ENCODE data around the gene ZMIZ1.

DNA sequence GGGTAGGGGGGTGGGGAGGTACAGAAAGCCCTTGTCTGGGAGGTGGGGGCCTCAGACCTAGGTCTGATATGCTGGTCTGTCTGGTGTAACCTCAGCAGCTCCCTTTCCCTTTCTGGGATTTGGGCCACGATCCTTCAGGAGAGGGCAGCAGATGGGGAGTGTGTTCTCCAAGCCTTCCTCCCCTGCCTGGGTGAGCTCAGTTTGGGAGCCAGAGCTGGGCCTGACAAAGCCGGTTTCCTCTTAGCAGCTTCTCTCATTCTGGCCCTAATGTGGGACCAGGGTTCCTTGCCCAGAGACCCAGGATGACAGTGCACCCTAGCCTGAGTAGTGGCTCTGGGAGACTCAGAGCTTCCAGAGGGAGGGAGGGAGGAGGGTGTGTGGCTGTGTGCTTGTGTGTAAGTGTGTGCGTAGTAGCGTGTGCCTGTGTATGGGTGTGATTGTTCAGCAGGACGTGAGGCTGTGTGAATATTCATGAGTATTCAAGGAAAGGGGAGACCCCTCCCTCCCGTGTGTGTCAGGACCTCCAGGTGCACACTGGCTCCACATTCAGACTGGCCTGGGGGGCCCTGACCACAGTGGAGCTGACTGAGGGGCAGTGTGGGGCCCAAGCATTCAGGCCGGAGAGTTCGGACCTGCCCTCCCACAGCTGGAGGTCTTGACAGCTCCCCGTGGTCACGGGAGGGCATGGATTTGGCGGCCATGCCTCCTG lies 96.5 kb downstream of the ZMIZ1 start:
- TF ChIP-seq JUNB (IDR thresholded peaks at IDR 0.05; ENCODE audit: unreplicated experiment) (no peak), EZH2 (IDR thresholded peaks at IDR 0.05; ENCODE audit: low read depth, unreplicated experiment) (no peak), POLR2AphosphoS5 (IDR thresholded peaks at IDR 0.05; ENCODE audit: low read depth) (no peak), STAT1 (IDR thresholded peaks at IDR 0.05; ENCODE audit: unreplicated experiment) (no peak)
- TF ChIP-seq, protein P1, sequence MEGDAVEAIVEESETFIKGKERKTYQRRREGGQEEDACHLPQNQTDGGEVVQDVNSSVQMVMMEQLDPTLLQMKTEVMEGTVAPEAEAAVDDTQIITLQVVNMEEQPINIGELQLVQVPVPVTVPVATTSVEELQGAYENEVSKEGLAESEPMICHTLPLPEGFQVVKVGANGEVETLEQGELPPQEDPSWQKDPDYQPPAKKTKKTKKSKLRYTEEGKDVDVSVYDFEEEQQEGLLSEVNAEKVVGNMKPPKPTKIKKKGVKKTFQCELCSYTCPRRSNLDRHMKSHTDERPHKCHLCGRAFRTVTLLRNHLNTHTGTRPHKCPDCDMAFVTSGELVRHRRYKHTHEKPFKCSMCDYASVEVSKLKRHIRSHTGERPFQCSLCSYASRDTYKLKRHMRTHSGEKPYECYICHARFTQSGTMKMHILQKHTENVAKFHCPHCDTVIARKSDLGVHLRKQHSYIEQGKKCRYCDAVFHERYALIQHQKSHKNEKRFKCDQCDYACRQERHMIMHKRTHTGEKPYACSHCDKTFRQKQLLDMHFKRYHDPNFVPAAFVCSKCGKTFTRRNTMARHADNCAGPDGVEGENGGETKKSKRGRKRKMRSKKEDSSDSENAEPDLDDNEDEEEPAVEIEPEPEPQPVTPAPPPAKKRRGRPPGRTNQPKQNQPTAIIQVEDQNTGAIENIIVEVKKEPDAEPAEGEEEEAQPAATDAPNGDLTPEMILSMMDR (conservative IDR thresholded peaks at IDR 0.05; ENCODE audit: low read depth in 2 of 2), result no peak

Data from GM23338 (cell line).